Measurements from ENCODE around the gene ADAM33.

DNA sequence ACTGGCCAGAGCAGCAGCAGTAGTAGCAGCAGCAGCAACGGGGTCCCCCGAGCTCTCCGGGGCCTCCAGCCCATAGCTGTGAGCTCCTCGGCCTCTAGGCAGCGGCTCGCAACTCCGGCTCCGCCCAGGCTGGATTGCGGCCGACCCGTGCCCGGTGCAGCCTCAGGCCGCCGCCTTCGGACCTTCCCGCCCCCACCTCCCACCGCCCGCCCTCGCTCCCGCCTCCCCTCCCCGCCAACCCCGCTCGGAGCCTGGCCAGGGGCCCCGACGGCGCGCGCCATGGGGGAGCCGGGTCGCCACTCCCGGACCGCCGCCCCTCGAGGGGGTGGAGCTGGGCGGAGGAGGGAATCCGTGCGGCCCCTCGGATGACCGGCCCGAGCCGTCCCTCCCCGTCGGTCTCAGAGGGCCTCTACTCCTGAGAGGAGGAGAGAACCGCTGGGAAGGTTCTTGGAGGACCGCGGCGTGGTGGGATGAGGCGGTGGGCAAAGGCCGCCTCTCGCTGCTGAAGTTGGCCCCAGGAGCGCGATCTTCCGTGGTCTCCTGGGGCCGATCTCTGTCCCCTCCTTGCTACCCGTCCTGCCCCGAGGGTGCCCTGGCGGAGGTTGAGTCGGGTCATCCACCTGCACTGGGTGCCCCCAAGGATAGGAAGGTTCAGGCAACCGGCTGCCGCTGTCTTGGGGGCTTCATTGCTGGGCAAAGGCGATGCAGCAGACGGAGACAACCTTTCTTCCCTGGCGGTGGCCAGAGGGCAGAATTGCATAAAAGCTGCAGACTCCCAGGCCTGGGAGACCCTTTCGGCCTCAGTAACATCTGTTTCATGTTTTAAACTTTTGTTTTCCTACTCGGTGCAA is at the start of gene ADAM33:
- TF ChIP-seq EZH2 (optimal IDR thresholded peaks at IDR 0.05; ENCODE audit: low read depth, low read length): no peak
- TF ChIP-seq, protein P1, sequence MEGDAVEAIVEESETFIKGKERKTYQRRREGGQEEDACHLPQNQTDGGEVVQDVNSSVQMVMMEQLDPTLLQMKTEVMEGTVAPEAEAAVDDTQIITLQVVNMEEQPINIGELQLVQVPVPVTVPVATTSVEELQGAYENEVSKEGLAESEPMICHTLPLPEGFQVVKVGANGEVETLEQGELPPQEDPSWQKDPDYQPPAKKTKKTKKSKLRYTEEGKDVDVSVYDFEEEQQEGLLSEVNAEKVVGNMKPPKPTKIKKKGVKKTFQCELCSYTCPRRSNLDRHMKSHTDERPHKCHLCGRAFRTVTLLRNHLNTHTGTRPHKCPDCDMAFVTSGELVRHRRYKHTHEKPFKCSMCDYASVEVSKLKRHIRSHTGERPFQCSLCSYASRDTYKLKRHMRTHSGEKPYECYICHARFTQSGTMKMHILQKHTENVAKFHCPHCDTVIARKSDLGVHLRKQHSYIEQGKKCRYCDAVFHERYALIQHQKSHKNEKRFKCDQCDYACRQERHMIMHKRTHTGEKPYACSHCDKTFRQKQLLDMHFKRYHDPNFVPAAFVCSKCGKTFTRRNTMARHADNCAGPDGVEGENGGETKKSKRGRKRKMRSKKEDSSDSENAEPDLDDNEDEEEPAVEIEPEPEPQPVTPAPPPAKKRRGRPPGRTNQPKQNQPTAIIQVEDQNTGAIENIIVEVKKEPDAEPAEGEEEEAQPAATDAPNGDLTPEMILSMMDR (IDR thresholded peaks at IDR 0.05; ENCODE audit: low read length): no peak
- TF ChIP-seq EZH2phosphoT487 (IDR thresholded peaks at IDR 0.05; ENCODE audit: low read length): no peak
